ENCODE results near the gene RNPS1. TPM values are rescaled to one million over a fixed set of nuclear protein-coding genes. Genes with fewer than 3 reads are reported as not detected.

Gene RNPS1
- total and polyA plus RNA-seq, 2 experiments from 2014 or later = 220 to 319 TPM

GRCh38 chr16:2280461-2280860, 12.5 kb upstream of the RNPS1 start:
- TF ChIP-seq CTCF (IDR thresholded peaks at IDR 0.05; ENCODE audit: low read depth, low read length) = no peak
- no peak overlapping the region for H3K27ac ChIP-seq
- no peaks in the 10 kb centered on the region for H3K27me3 ChIP-seq
- H3K36me3 ChIP-seq = no peaks in the 10 kb centered on the region
- no peak for DNase-seq (ENCODE audit: low read depth in 1 of 2, low spot score in 1 of 2)
- no peak overlapping the region for H3K4me3 ChIP-seq
- no peaks in the 10 kb centered on the region for H3K9me3 ChIP-seq (ENCODE audit: low read depth)
- H3K4me1 ChIP-seq (ENCODE audit: low read depth) = no peaks in the 10 kb centered on the region

GRCh38 chr16:2278956-2279800, 11.3 kb upstream of the RNPS1 start:
- Histone ChIP-seq H3K4me3 (no peak overlapping the region), H3K4me1 (ENCODE audit: low read depth) (no peaks in the 10 kb centered on the region), H3K27ac (no peak overlapping the region), H3K27me3 (no peaks in the 10 kb centered on the region), H3K36me3 (no peaks in the 10 kb centered on the region), H3K9me3 (ENCODE audit: low read depth) (no peaks in the 10 kb centered on the region)
- DNase-seq (ENCODE audit: low read depth in 1 of 2, low spot score in 1 of 2) = no peak
- no peak for TF ChIP-seq CTCF (IDR thresholded peaks at IDR 0.05; ENCODE audit: low read depth, low read length)

- H3K4me3 ChIP-seq = no peak overlapping the region
- no peak overlapping the region for H3K27ac ChIP-seq
- H3K27me3 ChIP-seq = no peaks in the 10 kb centered on the region
- no peaks in the 10 kb centered on the region for H3K9me3 ChIP-seq (ENCODE audit: low read depth)
- no peaks in the 10 kb centered on the region for H3K4me1 ChIP-seq (ENCODE audit: low read depth)
- H3K36me3 ChIP-seq = no peaks in the 10 kb centered on the region
- no peak for DNase-seq (ENCODE audit: low read depth in 1 of 2, low spot score in 1 of 2)
- TF ChIP-seq CTCF (IDR thresholded peaks at IDR 0.05; ENCODE audit: low read depth, low read length) = peak; percentile 9
These were observed 10.3 kb upstream of the RNPS1 start for GRCh38 chr16:2278272-2278608.

GRCh38 chr16:2277466-2278271, 9.7 kb upstream of the RNPS1 start:
- Histone ChIP-seq H3K4me1 (ENCODE audit: low read depth) (no peaks in the 10 kb centered on the region), H3K9me3 (ENCODE audit: low read depth) (no peaks in the 10 kb centered on the region), H3K27ac (no peak overlapping the region), H3K27me3 (no peaks in the 10 kb centered on the region), H3K36me3 (no peaks in the 10 kb centered on the region), H3K4me3 (no peak overlapping the region)
- DNase-seq (ENCODE audit: low read depth in 1 of 2, low spot score in 1 of 2) = no peak
- TF ChIP-seq CTCF (IDR thresholded peaks at IDR 0.05; ENCODE audit: low read depth, low read length) = no peak

GRCh38 chr16:2276368-2277195, 8.7 kb upstream of the RNPS1 start:
- DNase-seq (ENCODE audit: low read depth in 1 of 2, low spot score in 1 of 2) = no peak
- Histone ChIP-seq H3K27ac (no peak overlapping the region), H3K27me3 (no peaks in the 10 kb centered on the region), H3K4me3 (no peak overlapping the region), H3K36me3 (no peaks in the 10 kb centered on the region), H3K4me1 (ENCODE audit: low read depth) (no peaks in the 10 kb centered on the region), H3K9me3 (ENCODE audit: low read depth) (no peaks in the 10 kb centered on the region)
- TF ChIP-seq CTCF (IDR thresholded peaks at IDR 0.05; ENCODE audit: low read depth, low read length) = no peak

Data from cardiac muscle cell (in vitro differentiated cells and primary cell).